Parathyroid adenoma (tissue), 2 donors: Measurements from ENCODE around the gene PCNT.

Source experiments
- H2AFZ ChIP-seq: fragments of 300-600 bp; sonication (generic); one replicate; pipeline ENCODE4 v1.7.0; 2017; ENCODE audit warnings: antibody characterized with exemption, mild to moderate bottlenecking
- H3K27ac ChIP-seq: fragments of 300-600 bp; sonication (generic); one replicate; pipeline ENCODE4 v1.7.0; 2017
- H3K27me3 ChIP-seq: fragments of 300-600 bp; sonication (generic); one replicate; pipeline ENCODE4 v1.7.0; 2017; ENCODE audit warnings: low read length; ENCODE audit not compliant: control insufficient read depth, insufficient read depth
- H3K36me3 ChIP-seq: fragments of 300-600 bp; sonication (generic); one replicate; pipeline ENCODE4 v1.7.0; 2017; ENCODE audit warnings: low read length; ENCODE audit not compliant: control insufficient read depth, insufficient read depth
- H3K4me1 ChIP-seq: fragments of 300-600 bp; sonication (generic); one replicate; pipeline ENCODE4 v1.7.0; 2017; ENCODE audit warnings: control low read depth
- H3K4me2 ChIP-seq: fragments of 300-600 bp; sonication (generic); one replicate; pipeline ENCODE4 v1.7.0; 2017; ENCODE audit warnings: low read length
- H3K4me3 ChIP-seq: fragments of 300-600 bp; sonication (generic); one replicate; pipeline ENCODE4 v1.7.0; 2017; ENCODE audit warnings: low read depth, low read length
- H3K79me2 ChIP-seq: fragments of 300-600 bp; sonication (generic); one replicate; pipeline ENCODE4 v1.7.0; 2017; ENCODE audit warnings: control low read depth
- H3K9ac ChIP-seq: fragments of 300-600 bp; sonication (generic); one replicate; pipeline ENCODE4 v1.7.0; 2017; ENCODE audit warnings: mild to moderate bottlenecking
- H3K9me3 ChIP-seq: fragments of 300-600 bp; sonication (generic); one replicate; pipeline ENCODE4 v1.7.0; 2017; ENCODE audit warnings: low read length; ENCODE audit not compliant: control insufficient read depth
- CTCF ChIP-seq: fragments of 300-600 bp; sonication (generic); IDR thresholded peaks from one replicate; pipeline ENCODE4 v1.7.0; 2017; ENCODE audit warnings: antibody characterized with exemption, mild to moderate bottlenecking
- donor health status: primary hyperparathyroidism.

The PCNT gene

GRCh38 chr21:46489162-46489663 is 165.3 kb downstream of the PCNT start:
- no peaks in the 10 kb centered on the region for H3K4me1 ChIP-seq
- H2AFZ ChIP-seq = no peak overlapping the region
- H3K4me3 ChIP-seq = no peak overlapping the region
- no peak overlapping the region for H3K27ac ChIP-seq
- no peak overlapping the region for H3K4me2 ChIP-seq
- H3K9ac ChIP-seq = no peak overlapping the region
- no peaks in the 10 kb centered on the region for H3K36me3 ChIP-seq
- H3K79me2 ChIP-seq = no peaks in the 10 kb centered on the region
- H3K9me3 ChIP-seq = no peaks in the 10 kb centered on the region
- no peak for TF ChIP-seq CTCF
- no peaks in the 10 kb centered on the region for H3K27me3 ChIP-seq

GRCh38 chr21:46489800-46490199 is 165.8 kb downstream of the PCNT start:
- H2AFZ ChIP-seq = no peak overlapping the region
- H3K9me3 ChIP-seq = no peaks in the 10 kb centered on the region
- H3K4me3 ChIP-seq = no peak overlapping the region
- H3K27me3 ChIP-seq = no peaks in the 10 kb centered on the region
- no peak overlapping the region for H3K27ac ChIP-seq
- TF ChIP-seq CTCF = no peak
- no peaks in the 10 kb centered on the region for H3K79me2 ChIP-seq
- no peak overlapping the region for H3K4me2 ChIP-seq
- H3K9ac ChIP-seq = no peak overlapping the region
- H3K4me1 ChIP-seq = no peaks in the 10 kb centered on the region
- H3K36me3 ChIP-seq = no peaks in the 10 kb centered on the region

GRCh38 chr21:46491553-46491952 is 167.6 kb downstream of the PCNT start:
- Histone ChIP-seq H3K4me3 (no peak overlapping the region), H3K79me2 (no peaks in the 10 kb centered on the region), H3K9me3 (no peaks in the 10 kb centered on the region), H3K27me3 (no peaks in the 10 kb centered on the region), H3K9ac (no peak overlapping the region), H3K4me1 (no peaks in the 10 kb centered on the region), H3K27ac (no peak overlapping the region), H3K4me2 (no peak overlapping the region), H3K36me3 (no peaks in the 10 kb centered on the region), H2AFZ (no peak overlapping the region)
- no peak for TF ChIP-seq CTCF

- Histone ChIP-seq H3K27me3 (no peaks in the 10 kb centered on the region), H2AFZ (no peak overlapping the region), H3K9ac (no peak overlapping the region), H3K79me2 (no peaks in the 10 kb centered on the region), H3K36me3 (no peaks in the 10 kb centered on the region), H3K4me3 (no peak overlapping the region), H3K4me1 (no peaks in the 10 kb centered on the region), H3K9me3 (no peaks in the 10 kb centered on the region), H3K27ac (no peak overlapping the region), H3K4me2 (no peak overlapping the region)
- TF ChIP-seq CTCF = no peak
Measured at GRCh38 chr21:46492851-46493250, 168.9 kb downstream of the PCNT start.

- Histone ChIP-seq H3K27ac (no peak overlapping the region), H3K9ac (no peak overlapping the region), H3K27me3 (no peaks in the 10 kb centered on the region), H3K4me2 (no peak overlapping the region), H3K36me3 (no peaks in the 10 kb centered on the region), H3K9me3 (no peaks in the 10 kb centered on the region), H2AFZ (no peak overlapping the region), H3K4me3 (no peak overlapping the region), H3K79me2 (no peaks in the 10 kb centered on the region), H3K4me1 (no peaks in the 10 kb centered on the region)
- TF ChIP-seq CTCF = no peak
Measured at GRCh38 chr21:46493828-46494227, 169.9 kb downstream of the PCNT start.
